ENCODE results near the gene ASCL2. TPM values are rescaled to one million over a fixed set of nuclear protein-coding genes. Genes with fewer than 3 reads are reported as not detected.
"Not testable (repeated sequence)": the region's sequence is repeated elsewhere in the genome, so short reads cannot be mapped to it uniquely, and the experiment has no call there.

ASCL2 gene
- total RNA-seq, 1 donor from 2014 or later, result not detected

DNA sequence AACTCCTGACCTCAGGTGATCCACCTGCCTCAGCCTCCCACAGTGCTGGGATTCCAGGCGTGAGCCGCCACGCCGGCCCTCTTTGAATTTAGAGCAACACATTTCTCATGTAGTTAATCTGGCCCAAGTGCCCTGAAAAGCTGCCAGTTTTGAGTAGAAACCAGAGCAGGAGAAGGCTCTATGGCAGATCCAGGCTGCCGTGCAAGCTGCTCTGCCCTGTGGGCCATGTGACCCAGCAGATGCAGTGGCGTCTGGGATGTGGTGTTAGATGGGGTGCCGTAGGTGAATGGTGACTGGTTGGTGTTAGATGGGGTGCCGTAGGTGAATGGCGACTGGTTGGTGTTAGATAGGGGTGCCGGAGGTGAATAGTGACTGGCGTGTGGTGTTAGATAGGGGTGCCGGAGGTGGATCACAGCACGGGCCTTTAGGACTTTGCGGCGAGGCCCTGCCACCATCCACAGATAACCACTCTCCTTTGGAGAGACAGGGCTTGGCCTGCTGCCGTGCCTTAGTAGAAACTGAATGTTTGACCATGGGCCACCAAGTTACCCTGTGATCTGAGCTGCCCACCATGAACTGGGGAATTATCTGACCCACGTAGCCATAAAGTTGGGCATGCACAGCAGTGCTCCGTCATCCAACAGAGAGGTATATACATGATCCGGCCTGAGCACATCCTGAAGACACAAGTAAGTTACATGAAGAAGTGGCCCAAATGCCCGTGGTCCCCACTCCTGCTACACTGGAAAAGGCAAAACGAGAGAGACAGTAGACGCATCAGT is 32.7 kb downstream of the ASCL2 start:
- H3K36me3 ChIP-seq, result no peaks in the 10 kb centered on the region
- DNase-seq, result no peak
- H3K27ac ChIP-seq (replicated peaks), result no peak overlapping the region
- H3K4me3 ChIP-seq, result no peak overlapping the region
- TF ChIP-seq, protein P1, sequence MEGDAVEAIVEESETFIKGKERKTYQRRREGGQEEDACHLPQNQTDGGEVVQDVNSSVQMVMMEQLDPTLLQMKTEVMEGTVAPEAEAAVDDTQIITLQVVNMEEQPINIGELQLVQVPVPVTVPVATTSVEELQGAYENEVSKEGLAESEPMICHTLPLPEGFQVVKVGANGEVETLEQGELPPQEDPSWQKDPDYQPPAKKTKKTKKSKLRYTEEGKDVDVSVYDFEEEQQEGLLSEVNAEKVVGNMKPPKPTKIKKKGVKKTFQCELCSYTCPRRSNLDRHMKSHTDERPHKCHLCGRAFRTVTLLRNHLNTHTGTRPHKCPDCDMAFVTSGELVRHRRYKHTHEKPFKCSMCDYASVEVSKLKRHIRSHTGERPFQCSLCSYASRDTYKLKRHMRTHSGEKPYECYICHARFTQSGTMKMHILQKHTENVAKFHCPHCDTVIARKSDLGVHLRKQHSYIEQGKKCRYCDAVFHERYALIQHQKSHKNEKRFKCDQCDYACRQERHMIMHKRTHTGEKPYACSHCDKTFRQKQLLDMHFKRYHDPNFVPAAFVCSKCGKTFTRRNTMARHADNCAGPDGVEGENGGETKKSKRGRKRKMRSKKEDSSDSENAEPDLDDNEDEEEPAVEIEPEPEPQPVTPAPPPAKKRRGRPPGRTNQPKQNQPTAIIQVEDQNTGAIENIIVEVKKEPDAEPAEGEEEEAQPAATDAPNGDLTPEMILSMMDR (IDR thresholded peaks at IDR 0.05; ENCODE audit: borderline replicate concordance), result no peak
- intact Hi-C loops (cut with micrococcal nuclease), result no loop called here
- H3K27me3 ChIP-seq (ENCODE audit: low read depth), result peaks cover 22% of the 10 kb centered on the region
- no peaks in the 10 kb centered on the region for H3K4me1 ChIP-seq
- H3K9me3 ChIP-seq (replicated peaks), result peaks cover 20% of the 10 kb centered on the region

DNA sequence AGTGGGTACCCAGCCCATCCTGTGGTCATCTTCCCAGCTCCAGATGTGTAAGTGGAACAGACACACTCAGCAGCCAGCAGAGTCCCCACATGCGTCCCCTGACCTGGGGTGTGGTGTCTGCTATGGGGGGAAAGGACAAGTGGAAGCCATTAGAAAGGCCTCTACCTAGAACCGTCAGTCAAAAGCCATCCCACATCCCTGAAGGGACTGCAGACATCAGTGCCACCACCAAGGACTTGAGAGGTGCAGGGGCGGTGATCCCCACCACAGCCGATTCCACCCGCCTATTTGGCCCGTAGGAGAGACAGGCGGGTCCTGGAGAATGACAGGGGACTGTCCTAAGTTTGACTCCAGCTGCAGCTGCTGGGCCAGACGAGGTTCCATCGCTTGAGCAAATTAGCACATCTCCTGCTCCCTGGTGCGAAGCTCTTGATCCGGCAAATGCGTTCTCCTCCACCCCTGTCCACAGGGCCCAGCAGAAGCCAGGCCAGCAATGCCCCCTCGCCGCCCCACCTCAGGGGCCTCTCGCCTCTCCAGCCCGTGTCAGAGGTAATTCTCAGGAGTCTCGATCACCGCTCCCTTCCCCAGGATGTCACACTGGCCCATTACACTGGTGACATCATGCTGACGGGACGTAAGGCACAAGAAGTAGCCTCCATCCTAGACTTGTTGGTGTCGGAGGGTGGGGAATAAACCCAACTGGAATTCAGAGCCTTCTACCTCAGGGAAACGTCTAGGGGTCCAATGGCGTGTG is 33.8 kb downstream of the ASCL2 start:
- H3K4me1 ChIP-seq; H3K36me3 ChIP-seq; H3K4me3 ChIP-seq; H3K27ac ChIP-seq (replicated peaks); H3K9me3 ChIP-seq (replicated peaks); DNase-seq; intact Hi-C loops (cut with micrococcal nuclease): not testable (repeated sequence)
- H3K27me3 ChIP-seq (ENCODE audit: low read depth), result peaks cover 27% of the 10 kb centered on the region

DNA sequence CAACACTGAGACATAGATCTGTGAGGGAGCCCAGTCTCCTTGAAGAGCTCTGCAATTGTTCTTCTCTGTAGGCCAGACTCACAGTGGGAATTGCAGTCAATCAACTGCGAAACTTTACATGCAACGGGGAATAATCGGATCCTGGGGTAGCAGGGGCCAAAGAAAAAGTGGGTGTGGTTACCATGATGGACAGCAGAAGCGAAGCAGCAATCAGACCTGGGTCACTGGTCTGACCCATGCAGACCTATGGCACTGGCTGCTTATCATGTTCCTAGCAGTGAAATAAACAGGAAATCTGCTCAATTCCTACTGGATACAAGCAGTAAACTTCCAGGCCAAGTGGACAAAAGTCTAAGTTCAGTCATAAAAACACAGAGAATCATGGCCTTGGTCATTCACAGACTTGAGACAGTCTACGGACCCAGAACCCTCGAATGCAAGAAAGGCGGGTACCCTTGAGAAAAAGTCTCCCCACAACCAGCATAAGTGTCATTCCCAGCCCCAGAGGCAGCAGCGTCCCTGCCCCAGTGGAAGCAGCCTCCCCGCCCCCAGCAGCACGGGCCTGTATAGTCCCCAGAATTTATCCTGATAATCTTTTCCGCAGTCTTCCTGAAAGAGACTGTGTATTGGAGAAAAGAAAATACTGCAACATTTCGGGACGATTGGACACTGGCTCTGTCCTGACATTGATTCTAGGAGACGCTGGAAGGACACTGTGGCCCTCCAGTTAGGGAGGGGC is 34.6 kb downstream of the ASCL2 start:
- H3K36me3 ChIP-seq, result no peaks in the 10 kb centered on the region
- H3K4me1 ChIP-seq, result no peaks in the 10 kb centered on the region
- TF ChIP-seq, protein P1 (IDR thresholded peaks at IDR 0.05; ENCODE audit: borderline replicate concordance), result no peak
- H3K9me3 ChIP-seq (replicated peaks), result peaks cover 8% of the 10 kb centered on the region
- H3K27me3 ChIP-seq (ENCODE audit: low read depth), result peaks cover 27% of the 10 kb centered on the region
- no peak overlapping the region for H3K4me3 ChIP-seq
- intact Hi-C loops (cut with micrococcal nuclease), result no loop called here
- no peak for DNase-seq
- H3K27ac ChIP-seq (replicated peaks), result no peak overlapping the region

DNA sequence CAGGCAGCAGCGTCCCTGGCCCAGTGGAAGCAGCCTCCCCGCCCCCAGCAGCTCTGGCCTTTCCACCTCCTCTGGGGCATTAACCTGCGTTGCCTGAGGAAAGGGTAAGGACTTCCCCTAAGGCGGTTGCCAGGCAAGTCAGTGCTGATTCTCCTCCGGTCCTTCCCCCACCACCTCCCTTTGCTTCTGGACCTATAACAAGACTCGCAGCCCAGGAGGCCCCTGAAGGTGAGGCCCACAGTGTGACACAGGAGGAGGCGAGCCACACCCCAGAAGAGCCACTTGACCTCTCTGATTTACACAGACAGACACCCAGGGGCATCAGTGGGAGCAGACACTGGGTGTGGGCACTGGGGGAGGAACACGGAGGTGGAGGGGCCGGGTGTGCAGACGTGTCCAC is 35.4 kb downstream of the ASCL2 start:
- H3K27me3 ChIP-seq (ENCODE audit: low read depth), result peaks cover 34% of the 10 kb centered on the region
- no peak for DNase-seq
- TF ChIP-seq, protein P1 (IDR thresholded peaks at IDR 0.05; ENCODE audit: borderline replicate concordance), result no peak
- H3K9me3 ChIP-seq (replicated peaks), result peaks cover 11% of the 10 kb centered on the region
- no peak overlapping the region for H3K4me3 ChIP-seq
- no peaks in the 10 kb centered on the region for H3K4me1 ChIP-seq
- H3K27ac ChIP-seq (replicated peaks), result no peak overlapping the region
- intact Hi-C loops (cut with micrococcal nuclease), result no loop called here
- H3K36me3 ChIP-seq, result no peaks in the 10 kb centered on the region

DNA sequence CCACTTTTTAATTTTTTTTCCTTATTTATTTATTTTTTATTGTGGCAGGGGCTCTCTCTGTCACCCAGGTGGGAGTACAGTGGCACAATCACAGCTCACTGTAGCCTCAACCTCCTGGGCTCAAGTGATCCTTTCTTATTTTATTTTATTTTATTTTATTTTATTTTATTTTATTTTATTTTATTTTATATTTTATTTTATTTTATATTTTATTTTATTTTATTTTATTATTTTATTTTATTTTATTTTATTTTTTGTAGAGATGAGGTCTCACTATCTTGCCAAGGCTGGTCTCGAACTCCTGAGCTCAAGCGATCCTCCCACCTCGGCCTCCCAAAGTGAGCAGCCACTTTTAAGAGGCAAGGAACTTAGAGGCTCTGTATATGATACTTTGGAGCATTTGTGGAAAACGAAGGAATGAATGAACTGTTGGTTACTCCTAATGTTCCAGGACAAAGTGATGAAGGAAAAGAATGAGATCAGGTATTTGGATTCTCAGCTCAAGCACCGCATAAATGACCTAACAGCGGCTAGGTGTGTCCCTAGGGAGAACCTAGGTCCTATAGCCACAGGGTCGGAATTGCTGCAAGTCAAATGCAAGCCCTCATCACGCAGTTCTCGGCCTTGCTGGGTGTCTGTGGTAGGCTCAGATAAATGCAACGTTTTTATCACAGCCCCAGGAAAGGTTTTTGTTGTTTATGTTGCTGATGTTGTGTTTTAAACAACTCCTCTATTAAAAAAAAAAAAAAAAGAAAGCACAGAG is 36.5 kb downstream of the ASCL2 start:
- no peak for DNase-seq
- Histone ChIP-seq H3K4me1 (no peaks in the 10 kb centered on the region), H3K36me3 (no peaks in the 10 kb centered on the region), H3K27ac (replicated peaks) (no peak overlapping the region), H3K9me3 (replicated peaks) (peaks cover 22% of the 10 kb centered on the region), H3K27me3 (ENCODE audit: low read depth) (peaks cover 37% of the 10 kb centered on the region), H3K4me3 (no peak overlapping the region)
- TF ChIP-seq, protein P1 (IDR thresholded peaks at IDR 0.05; ENCODE audit: borderline replicate concordance), result no peak
- intact Hi-C loops (cut with micrococcal nuclease), result no loop called here

Data from left ventricle myocardium inferior (tissue), 1 donor.